HG03039 (cell line): Measurements from ENCODE around the gene NXPH3.

ENCODE experiments used
- ATAC-seq: cut with Tn5 transposase; IDR thresholded peaks from one replicate; pipeline ENCODE4 v1.9.1; 2021; ENCODE audit warnings: mild to moderate bottlenecking, moderate library complexity; ENCODE audit not compliant: unreplicated experiment

Gene NXPH3

GRCh38 chr17:49618028-49618611 is 42.4 kb downstream of the NXPH3 start:
- no peak for ATAC-seq

GRCh38 chr17:49621420-49621819 is 45.7 kb downstream of the NXPH3 start:
- no peak for ATAC-seq

GRCh38 chr17:49621946-49622529 is 46.4 kb downstream of the NXPH3 start:
- no peak for ATAC-seq

GRCh38 chr17:49624896-49625295 is 49.2 kb downstream of the NXPH3 start:
- ATAC-seq, result no peak

GRCh38 chr17:49629447-49629846 is 53.8 kb downstream of the NXPH3 start:
- ATAC-seq, result no peak

- ATAC-seq, result no peak
Measured at GRCh38 chr17:49630113-49630900, 54.6 kb downstream of the NXPH3 start.

- no peak for ATAC-seq
Measured at GRCh38 chr17:49631496-49631895, 55.8 kb downstream of the NXPH3 start.
